GM10248 (cell line): Measurements from ENCODE around the gene AKNA.

Experiments used
- CTCF ChIA-PET: fragments of 300-600 bp; sonication (Branson Sonifier 250); formaldehyde crosslinking; extraction: SDS; loops from one replicate; lab custom pipeline; 2021; ENCODE audit warnings: antibody characterized with exemption; lab: Yijun Ruan, JAX
- POLR2A ChIA-PET: fragments of 350-650 bp; sonication (Branson Sonifier 250); formaldehyde crosslinking; extraction: SDS; loops from one replicate; lab custom pipeline; 2020; ENCODE audit warnings: antibody characterized with exemption; lab: Yijun Ruan, JAX
- DNase-seq: peaks from one replicate; pipeline ENCODE4 v3.0.0; 2012; ENCODE audit errors: extremely low spot score
- CTCF ChIP-seq: IDR thresholded peaks from 2 replicates; pipeline ENCODE4 v1.5.1; 2012; ENCODE audit warnings: mild to moderate bottlenecking, low read depth; ENCODE audit errors: extremely low read depth, missing control alignments, control extremely low read depth

AKNA gene

GRCh38 chr9:114288193-114289091 is 99.3 kb downstream of the AKNA start:
- ChIA-PET CTCF (interaction anchor here (1.1 to 7.7 kb wide), 4 partner anchors 26 to 206 kb away, joined by 3 to 80 read pairs (median 8); partner anchors contain the start of gene COL27A1), POLR2A (no interaction called here)
- DNase-seq: no peak
- no peak for TF ChIP-seq CTCF

GRCh38 chr9:114287763-114288192 is 100.0 kb downstream of the AKNA start:
- POLR2A ChIA-PET: no interaction called here
- no peak for TF ChIP-seq CTCF
- DNase-seq: no peak
- CTCF ChIA-PET: interaction anchor here (1.1 to 7.7 kb wide), 4 partner anchors 25 to 205 kb away, joined by 3 to 80 read pairs (median 8); partner anchors contain the start of gene COL27A1

GRCh38 chr9:114287001-114287762 is 100.6 kb downstream of the AKNA start:
- CTCF ChIA-PET: interaction anchor here (1.1 to 7.7 kb wide), 4 partner anchors 25 to 204 kb away, joined by 3 to 80 read pairs (median 8); partner anchors contain the start of gene COL27A1
- POLR2A ChIA-PET: no interaction called here
- DNase-seq: no peak
- TF ChIP-seq CTCF: no peak

- CTCF ChIA-PET: interaction anchor here (1.2 to 4.0 kb wide), 2 partner anchors 15 to 178 kb away, joined by 4 to 12 read pairs; no protein-coding TSS in a partner anchor
- no peak for DNase-seq
- TF ChIP-seq CTCF: no peak
- POLR2A ChIA-PET: no interaction called here
Observed at GRCh38 chr9:114286146-114286679, 101.6 kb downstream of the AKNA start.

GRCh38 chr9:114285166-114285867 is 102.5 kb downstream of the AKNA start:
- no peak for TF ChIP-seq CTCF
- CTCF ChIA-PET: interaction anchor here (1.2 to 4.0 kb wide), 2 partner anchors 15 to 177 kb away, joined by 4 to 12 read pairs; no protein-coding TSS in a partner anchor
- DNase-seq: no peak
- POLR2A ChIA-PET: no interaction called here
